ENCODE results near the gene COA8. TPM values are rescaled to one million over a fixed set of nuclear protein-coding genes. Genes with fewer than 3 reads are reported as not detected.

The COA8 gene
- total RNA-seq, 4 donors from 2014 or later = 26.8 to 46.1 (median 37.6) TPM

DNA sequence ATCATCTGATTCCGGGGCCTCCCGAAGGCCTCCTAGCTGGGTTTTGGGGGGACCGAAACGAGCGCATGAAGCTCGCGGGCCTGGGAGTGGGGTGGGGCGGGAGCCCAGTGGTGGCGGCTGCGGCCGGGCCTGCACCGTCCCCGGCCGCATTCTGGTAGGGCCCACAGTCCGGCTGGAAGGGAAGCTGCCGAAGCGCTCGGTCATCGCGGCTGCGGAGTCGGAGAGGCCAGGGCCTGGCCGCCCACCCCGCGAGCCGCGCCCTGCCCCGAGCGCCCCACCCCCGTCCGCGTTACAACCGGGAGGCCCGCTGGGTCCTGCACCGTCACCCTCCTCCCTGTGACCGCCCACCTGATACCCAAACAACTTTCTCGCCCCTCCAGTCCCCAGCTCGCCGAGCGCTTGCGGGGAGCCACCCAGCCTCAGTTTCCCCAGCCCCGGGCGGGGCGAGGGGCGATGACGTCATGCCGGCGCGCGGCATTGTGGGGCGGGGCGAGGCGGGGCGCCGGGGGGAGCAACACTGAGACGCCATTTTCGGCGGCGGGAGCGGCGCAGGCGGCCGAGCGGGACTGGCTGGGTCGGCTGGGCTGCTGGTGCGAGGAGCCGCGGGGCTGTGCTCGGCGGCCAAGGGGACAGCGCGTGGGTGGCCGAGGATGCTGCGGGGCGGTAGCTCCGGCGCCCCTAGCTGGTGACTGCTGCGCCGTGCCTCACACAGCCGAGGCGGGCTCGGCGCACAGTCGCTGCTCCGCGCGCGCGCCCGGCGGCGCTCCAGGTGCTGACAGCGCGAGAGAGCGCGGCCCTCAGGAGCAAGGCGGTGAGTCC, 66.1 kb downstream of the COA8 start, which contains the start of gene KLC1:
KLC1 (plus strand) TSS at position 528 of the 819 bp plus-strand sequence. CDS start 25,354 bp downstream, outside the sequence.
- peaks cover 60 to 71% (median 70%) of the 10 kb centered on the region in 4 donors for H3K4me1 ChIP-seq
- DNase-seq (ENCODE audit: extremely low spot score) = peak; percentile 94
- intact Hi-C loops (cut with DNase I) = loop anchor here (5.0 kb wide), 1 partner anchor 52 kb away; no protein-coding TSS in a partner anchor
- no peaks in the 10 kb centered on the region for H3K9me3 ChIP-seq
- H3K36me3 ChIP-seq = peaks cover 0 to 19% (median 4%) of the 10 kb centered on the region in 4 donors
- H3K27ac ChIP-seq (replicated peaks in 1 of 4) = peak within 1 kb of the TSS; percentile 95 to 100 (median 99)
- 1% methylated on average over 36 of the region's 97 CpGs for WGBS
- no peaks in the 10 kb centered on the region for H3K27me3 ChIP-seq
- TF ChIP-seq, protein P1, sequence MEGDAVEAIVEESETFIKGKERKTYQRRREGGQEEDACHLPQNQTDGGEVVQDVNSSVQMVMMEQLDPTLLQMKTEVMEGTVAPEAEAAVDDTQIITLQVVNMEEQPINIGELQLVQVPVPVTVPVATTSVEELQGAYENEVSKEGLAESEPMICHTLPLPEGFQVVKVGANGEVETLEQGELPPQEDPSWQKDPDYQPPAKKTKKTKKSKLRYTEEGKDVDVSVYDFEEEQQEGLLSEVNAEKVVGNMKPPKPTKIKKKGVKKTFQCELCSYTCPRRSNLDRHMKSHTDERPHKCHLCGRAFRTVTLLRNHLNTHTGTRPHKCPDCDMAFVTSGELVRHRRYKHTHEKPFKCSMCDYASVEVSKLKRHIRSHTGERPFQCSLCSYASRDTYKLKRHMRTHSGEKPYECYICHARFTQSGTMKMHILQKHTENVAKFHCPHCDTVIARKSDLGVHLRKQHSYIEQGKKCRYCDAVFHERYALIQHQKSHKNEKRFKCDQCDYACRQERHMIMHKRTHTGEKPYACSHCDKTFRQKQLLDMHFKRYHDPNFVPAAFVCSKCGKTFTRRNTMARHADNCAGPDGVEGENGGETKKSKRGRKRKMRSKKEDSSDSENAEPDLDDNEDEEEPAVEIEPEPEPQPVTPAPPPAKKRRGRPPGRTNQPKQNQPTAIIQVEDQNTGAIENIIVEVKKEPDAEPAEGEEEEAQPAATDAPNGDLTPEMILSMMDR (IDR thresholded peaks at IDR 0.05) = no peak
- TF ChIP-seq POLR2AphosphoS5 (IDR thresholded peaks at IDR 0.05) (peak; percentile 90 to 96), EP300 (IDR thresholded peaks at IDR 0.05) (no peak), POLR2A (IDR thresholded peaks at IDR 0.05; ENCODE audit: low read depth) (peak; percentile 93)
- peak within 1 kb of the TSS; percentile 82 to 98 (median 96) for H3K4me3 ChIP-seq

DNA sequence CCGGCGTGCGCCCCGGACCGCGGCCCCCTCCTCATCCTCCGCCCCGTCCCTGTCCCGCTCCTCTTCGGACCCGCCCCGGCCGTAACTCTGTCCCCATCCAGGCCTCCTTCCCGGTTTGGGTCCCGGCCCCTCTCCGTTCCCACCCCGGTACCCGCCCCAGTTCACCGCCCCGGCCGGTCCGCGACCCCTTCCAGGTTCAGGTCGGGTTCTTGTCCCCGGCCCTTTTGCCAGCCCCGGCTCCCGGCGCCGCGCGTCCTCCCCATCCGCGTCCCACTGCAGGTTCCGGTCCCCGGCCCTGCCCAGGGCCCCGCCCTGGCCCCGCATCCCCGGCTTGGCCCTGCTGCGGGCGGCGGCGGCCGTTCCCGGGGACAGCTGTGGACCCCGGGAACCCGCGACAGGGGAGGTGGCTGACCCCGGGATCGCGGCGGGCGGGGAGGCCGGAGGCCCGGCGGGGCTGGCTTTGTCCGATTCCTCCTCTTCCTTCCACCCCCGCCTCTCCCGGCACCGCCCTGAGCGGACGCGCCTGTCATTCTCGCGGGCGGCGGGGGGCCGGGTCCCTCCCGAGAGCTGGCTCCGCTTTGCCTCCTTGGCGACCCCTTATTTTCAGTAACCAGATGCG, 66.9 kb downstream of the COA8 start:
- peaks cover 61 to 71% (median 70%) of the 10 kb centered on the region in 4 donors for H3K4me1 ChIP-seq
- peak overlapping the region; percentile 95 to 100 (median 99) for H3K27ac ChIP-seq (replicated peaks in 1 of 4)
- DNase-seq (ENCODE audit: extremely low spot score) = no peak
- no peaks in the 10 kb centered on the region for H3K27me3 ChIP-seq
- no peaks in the 10 kb centered on the region for H3K9me3 ChIP-seq
- TF ChIP-seq POLR2AphosphoS5 (IDR thresholded peaks at IDR 0.05) (peak; percentile 18 to 49), POLR2A (IDR thresholded peaks at IDR 0.05; ENCODE audit: low read depth) (no peak)
- intact Hi-C loops (cut with DNase I) = loop anchor here (5.0 kb wide), 2 partner anchors 38 to 52 kb away; no protein-coding TSS in a partner anchor
- peaks cover 0 to 19% (median 4%) of the 10 kb centered on the region in 4 donors for H3K36me3 ChIP-seq
- 4% methylated on average over 22 of the region's 71 CpGs for WGBS
- H3K4me3 ChIP-seq = peak overlapping the region; percentile 82 to 98 (median 96)

DNA sequence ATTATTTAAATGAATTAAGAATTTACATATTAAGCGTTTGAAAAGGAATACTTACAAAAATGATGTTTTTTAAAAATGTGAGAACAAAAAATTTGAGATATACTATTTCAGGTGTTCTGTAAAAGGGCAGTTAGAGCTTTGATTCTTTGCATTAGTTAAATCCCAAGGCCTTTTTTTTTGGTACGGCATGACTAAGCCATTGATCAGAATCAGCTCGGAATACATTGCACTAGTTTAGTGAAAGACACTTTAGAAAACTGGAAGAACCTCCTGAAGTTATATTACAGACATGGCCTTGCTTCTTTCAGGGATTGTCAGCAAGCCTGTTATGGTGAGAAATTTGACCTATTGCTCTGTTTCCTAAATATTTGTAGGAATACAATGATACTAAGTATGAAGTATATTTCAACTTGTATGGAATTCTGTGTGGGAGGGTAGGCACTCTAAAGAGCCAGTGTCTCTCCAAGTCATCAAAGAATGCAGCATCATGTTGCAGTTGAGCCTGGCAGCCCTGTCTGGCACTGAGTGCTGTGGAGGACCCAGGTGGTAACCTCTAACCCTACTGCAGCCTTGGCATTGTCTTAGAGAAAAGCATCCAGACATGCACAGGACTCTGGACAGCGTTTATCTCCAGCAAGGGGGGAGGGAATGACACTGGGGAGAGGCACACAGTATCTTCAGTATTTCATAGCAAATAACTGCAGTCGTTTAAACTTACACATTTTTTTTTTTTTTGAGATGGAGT, 67.8 kb downstream of the COA8 start:
- Histone ChIP-seq H3K27me3 (no peaks in the 10 kb centered on the region), H3K36me3 (peaks cover 0 to 21% (median 4%) of the 10 kb centered on the region in 4 donors), H3K27ac (replicated peaks in 1 of 4) (peak overlapping the region in 3 of 4 donors; percentile 98 to 100 (median 100)), H3K4me1 (peaks cover 63 to 71% (median 70%) of the 10 kb centered on the region in 4 donors), H3K4me3 (peak overlapping the region; percentile 82 to 98 (median 96)), H3K9me3 (no peaks in the 10 kb centered on the region)
- 28% methylated on average over 5 of the region's 5 CpGs for WGBS
- intact Hi-C loops (cut with DNase I) = loop anchor here (5.0 kb wide), 1 partner anchor 37 kb away; no protein-coding TSS in a partner anchor
- DNase-seq (ENCODE audit: extremely low spot score) = no peak
- TF ChIP-seq POLR2AphosphoS5 (IDR thresholded peaks at IDR 0.05) = no peak
- no peak for TF ChIP-seq EP300 (IDR thresholded peaks at IDR 0.05)
- TF ChIP-seq, protein P1 (IDR thresholded peaks at IDR 0.05) = no peak
- TF ChIP-seq POLR2A (IDR thresholded peaks at IDR 0.05; ENCODE audit: low read depth) = no peak

DNA sequence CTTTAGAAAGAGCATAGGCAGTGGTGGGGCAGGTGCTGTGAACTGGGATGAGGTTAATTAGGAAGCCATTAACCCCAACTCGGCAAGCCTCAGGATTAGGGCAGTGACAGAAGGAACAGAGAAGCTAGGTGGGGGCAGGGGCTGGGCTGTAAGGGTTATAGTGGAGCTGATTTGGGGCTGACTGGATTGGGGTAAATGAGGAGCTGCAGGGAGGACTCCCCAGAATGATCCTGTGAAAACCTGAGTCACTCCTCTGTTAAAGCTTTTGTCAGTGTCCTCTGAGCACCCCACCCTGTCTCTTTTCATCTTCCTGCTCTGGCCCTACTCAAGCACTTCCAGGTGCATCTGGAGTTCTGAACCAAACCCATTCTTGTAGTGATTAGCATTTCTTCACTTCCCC, 70.6 kb downstream of the COA8 start:
- WGBS = 60% methylated on average over 1 of the region's 1 CpG
- intact Hi-C loops (cut with DNase I) = loop anchor here (5.0 kb wide), 1 partner anchor 34 kb away; no protein-coding TSS in a partner anchor
- H3K27me3 ChIP-seq = no peaks in the 10 kb centered on the region
- no peak overlapping the region for H3K4me3 ChIP-seq
- no peaks in the 10 kb centered on the region for H3K9me3 ChIP-seq
- H3K27ac ChIP-seq (replicated peaks in 1 of 4) = peak overlapping the region in 1 of 4 donors; percentile 6
- no peak for DNase-seq (ENCODE audit: extremely low spot score)
- H3K4me1 ChIP-seq = peaks cover 68 to 86% (median 83%) of the 10 kb centered on the region in 4 donors
- peaks cover 0 to 22% (median 6%) of the 10 kb centered on the region in 4 donors for H3K36me3 ChIP-seq
- TF ChIP-seq EP300 (IDR thresholded peaks at IDR 0.05) (no peak), POLR2AphosphoS5 (IDR thresholded peaks at IDR 0.05) (no peak), POLR2A (IDR thresholded peaks at IDR 0.05; ENCODE audit: low read depth) (no peak)
- TF ChIP-seq, protein P1 (IDR thresholded peaks at IDR 0.05) = no peak
